DND-41 (cell line): ENCODE measurements around the gene PLSCR3.

Source experiments
- ATAC-seq: fragments of 200-7000 bp; cut with Tn5 transposase; 3 replicates; pipeline ENCODE4 v1.9.1; 2021; ENCODE audit warnings: low read depth; ENCODE audit not compliant: insufficient read depth
- DNase-seq: peaks from one replicate; pipeline ENCODE4 v3.0.0-alpha.2; 2020
- H2AFZ ChIP-seq: 2 replicates; pipeline ENCODE4 v1.6.0; 2012; ENCODE audit warnings: low read depth, low read length
- H3K27ac ChIP-seq: 2 replicates; pipeline ENCODE4 v1.5.1; 2012; ENCODE audit warnings: low read length, inconsistent platforms
- H3K27me3 ChIP-seq: fragments of 200-600 bp; sonication (generic); 2 replicates; pipeline ENCODE4 v1.6.0; 2012; ENCODE audit warnings: low read length, mild to moderate bottlenecking, inconsistent platforms; ENCODE audit not compliant: insufficient read depth, poor library complexity
- H3K36me3 ChIP-seq: 2 replicates; pipeline ENCODE4 v1.5.1; 2012; ENCODE audit warnings: low read length, inconsistent platforms; ENCODE audit not compliant: insufficient read depth
- H3K4me1 ChIP-seq: 2 replicates; pipeline ENCODE4 v1.5.1; 2012; ENCODE audit warnings: mild to moderate bottlenecking, low read length; ENCODE audit not compliant: insufficient read depth
- H3K4me2 ChIP-seq: 2 replicates; pipeline ENCODE4 v1.6.0; 2012; ENCODE audit warnings: mild to moderate bottlenecking, moderate library complexity, low read length, inconsistent platforms; ENCODE audit not compliant: insufficient read depth
- H3K4me3 ChIP-seq, 2 experiments: fragments of 200-600 bp in 1 of 2; shearing (Covaris generic) in 1 of 2; 2 replicates each; pipeline ENCODE4 v1.5.1; 2012 to 2016; ENCODE audit warnings: inconsistent platforms in 2 of 2, low read length in 2 of 2, mild to moderate bottlenecking in 2 of 2, low read depth in 1 of 2, moderate library complexity in 1 of 2
- H3K79me2 ChIP-seq: 2 replicates; pipeline ENCODE4 v1.6.0; 2012; ENCODE audit warnings: low read length, inconsistent platforms; ENCODE audit not compliant: insufficient read depth
- H3K9ac ChIP-seq: 2 replicates; pipeline ENCODE4 v1.6.0; 2012; ENCODE audit warnings: low read depth, mild to moderate bottlenecking, inconsistent platforms, low read length, moderate library complexity
- H3K9me3 ChIP-seq: 2 replicates; pipeline ENCODE4 v1.5.1; 2012; ENCODE audit warnings: low read length, moderate library complexity, mild to moderate bottlenecking, inconsistent platforms; ENCODE audit not compliant: insufficient read depth, severe bottlenecking
- H4K20me1 ChIP-seq: 2 replicates; pipeline ENCODE4 v1.6.0; 2012; ENCODE audit warnings: low read length; ENCODE audit not compliant: insufficient read depth
- CTCF ChIP-seq: IDR thresholded peaks from 2 replicates; pipeline ENCODE4 v1.5.1; 2012; ENCODE audit warnings: borderline replicate concordance, low read length, moderate library complexity, mild to moderate bottlenecking; ENCODE audit not compliant: poor library complexity, severe bottlenecking; ENCODE audit errors: extremely low read depth
- EZH2 ChIP-seq: IDR thresholded peaks from 3 replicates; pipeline ENCODE4 v1.6.1; 2012; ENCODE audit warnings: borderline replicate concordance, low read depth, mild to moderate bottlenecking, moderate library complexity, low read length, inconsistent platforms; ENCODE audit not compliant: severe bottlenecking

The PLSCR3 gene

GRCh38 chr17:7411427-7411750 lies 17.1 kb upstream of the PLSCR3 start:
- DNase-seq = no peak
- Histone ChIP-seq H3K4me2 (no peak overlapping the region), H3K4me1 (no peaks in the 10 kb centered on the region), H3K9me3 (no peaks in the 10 kb centered on the region), H3K4me3 (no peak overlapping the region), H3K27ac (no peak overlapping the region), H3K27me3 (no peaks in the 10 kb centered on the region), H3K36me3 (peaks cover 23% of the 10 kb centered on the region), H3K9ac (no peak overlapping the region), H3K79me2 (no peaks in the 10 kb centered on the region), H2AFZ (no peak overlapping the region), H4K20me1 (0 out of 2 replicates have a peak, but pooled peaks cover 2% of the 10 kb centered on the region)
- no peak for ATAC-seq
- TF ChIP-seq CTCF = no peak
- no peak for TF ChIP-seq EZH2

GRCh38 chr17:7410634-7411426 lies 16.5 kb upstream of the PLSCR3 start:
- H3K27me3 ChIP-seq = no peaks in the 10 kb centered on the region
- H3K79me2 ChIP-seq = no peaks in the 10 kb centered on the region
- H2AFZ ChIP-seq = no peak overlapping the region
- TF ChIP-seq EZH2 = no peak
- no peak for TF ChIP-seq CTCF
- ATAC-seq = no peak
- H3K4me3 ChIP-seq = no peak overlapping the region
- DNase-seq = no peak
- H3K36me3 ChIP-seq = peaks cover 23% of the 10 kb centered on the region
- no peak overlapping the region for H3K9ac ChIP-seq
- no peak overlapping the region for H3K27ac ChIP-seq
- no peak overlapping the region for H3K4me2 ChIP-seq
- 0 out of 2 replicates have a peak, but pooled peaks cover 2% of the 10 kb centered on the region for H4K20me1 ChIP-seq
- H3K9me3 ChIP-seq = no peaks in the 10 kb centered on the region
- H3K4me1 ChIP-seq = peaks cover 5% of the 10 kb centered on the region

GRCh38 chr17:7409716-7410115 lies 15.4 kb upstream of the PLSCR3 start:
- Histone ChIP-seq H3K9me3 (no peaks in the 10 kb centered on the region), H4K20me1 (0 out of 2 replicates have a peak, but pooled peaks cover 2% of the 10 kb centered on the region), H2AFZ (no peak overlapping the region), H3K79me2 (no peaks in the 10 kb centered on the region), H3K4me1 (peaks cover 15% of the 10 kb centered on the region), H3K27me3 (no peaks in the 10 kb centered on the region), H3K4me2 (no peak overlapping the region), H3K36me3 (peaks cover 23% of the 10 kb centered on the region), H3K27ac (no peak overlapping the region), H3K9ac (no peak overlapping the region), H3K4me3 (no peak overlapping the region)
- ATAC-seq (no peak), DNase-seq (no peak)
- TF ChIP-seq EZH2 (no peak), CTCF (no peak)
